HTR-8/SVneo (cell line): ENCODE measurements around the gene ACOT7.

Experiments
- DNase-seq: peaks from one replicate; pipeline ENCODE4 v3.0.0; 2011; ENCODE audit warnings: low spot score, mixed read lengths; ENCODE audit not compliant: insufficient read length
- FAIRE-seq: peaks from 2 replicates; lab custom pipeline; 2011; peaks lifted over from hg19 to GRCh38; lab: Jason Lieb, UNC

ACOT7 gene

GRCh38 chr1:6218375-6219164 is 175.0 kb downstream of the ACOT7 start:
- DNase-seq: no peak
- no peak for FAIRE-seq
